Measurements from ENCODE around the gene ACSF3.

The ACSF3 gene

GRCh38 chr16:89111263-89111662 lies 17.6 kb downstream of the ACSF3 start:
- TF ChIP-seq CTCF (conservative IDR thresholded peaks at IDR 0.05; ENCODE audit: low read length): no peak
- H3K4me3 ChIP-seq (ENCODE audit: low read length): no peak overlapping the region
- no peak for DNase-seq (ENCODE audit: low read depth)

GRCh38 chr16:89112377-89113151 lies 18.9 kb downstream of the ACSF3 start:
- no peak for TF ChIP-seq CTCF (conservative IDR thresholded peaks at IDR 0.05; ENCODE audit: low read length)

GRCh38 chr16:89113152-89113547 lies 19.5 kb downstream of the ACSF3 start:
- H3K4me3 ChIP-seq (ENCODE audit: low read length): no peak overlapping the region
- no peak for DNase-seq (ENCODE audit: low read depth)
- no peak for TF ChIP-seq CTCF (conservative IDR thresholded peaks at IDR 0.05; ENCODE audit: low read length)

More at GRCh38 chr16:89112377-89113151, 18.9 kb downstream of the ACSF3 start:
- DNase-seq (ENCODE audit: low read depth): no peak
- H3K4me3 ChIP-seq (ENCODE audit: low read length): no peak overlapping the region

GRCh38 chr16:89113661-89114060 lies 20.0 kb downstream of the ACSF3 start:
- no peak for DNase-seq (ENCODE audit: low read depth)
- H3K4me3 ChIP-seq (ENCODE audit: low read length): no peak overlapping the region
- no peak for TF ChIP-seq CTCF (conservative IDR thresholded peaks at IDR 0.05; ENCODE audit: low read length)

GRCh38 chr16:89114159-89114981 lies 20.7 kb downstream of the ACSF3 start:
- no peak for TF ChIP-seq CTCF (conservative IDR thresholded peaks at IDR 0.05; ENCODE audit: low read length)
- H3K4me3 ChIP-seq (ENCODE audit: low read length): no peak overlapping the region
- peak; percentile 38 for DNase-seq (ENCODE audit: low read depth)

GRCh38 chr16:89115216-89115861 lies 21.7 kb downstream of the ACSF3 start:
- DNase-seq (ENCODE audit: low read depth): no peak
- TF ChIP-seq CTCF (conservative IDR thresholded peaks at IDR 0.05; ENCODE audit: low read length): no peak
- no peak overlapping the region for H3K4me3 ChIP-seq (ENCODE audit: low read length)
